Natural killer cell treated with Interleukin-12 subunit alpha and Interleukin-12 subunit beta and Interleukin-15 and Interleukin-18, amount 100 ng/mL, for 72 hours (primary cell): ENCODE data around the gene ZNF571. TPM values are rescaled to one million over a fixed set of nuclear protein-coding genes. Genes with fewer than 3 reads are reported as not detected.

ENCODE experiments used
- ATAC-seq, 2 donors: fragments of 150-1000 bp; cut with Tn5 transposase in 1 of 2; sonication (Bioruptor Pico), chemical (Tn5 transposase) in 1 of 2; 2 replicates each; pipeline ENCODE4 v1.10.0; 2021
- DNase-seq: peaks from one replicate; pipeline ENCODE4 v3.0.0; 2022; ENCODE audit warnings: low spot score
- H3K27ac Mint-ChIP-seq, 2 donors: 1 replicate in 1 of 2; 2 replicates in 1 of 2; pipeline ENCODE4 v1.8.0; 2022; ENCODE audit warnings: mixed read lengths in 2 of 2, mild to moderate bottlenecking in 1 of 2, moderate library complexity in 1 of 2
- H3K27me3 Mint-ChIP-seq, 2 donors: 1 replicate in 1 of 2; 2 replicates in 1 of 2; pipeline ENCODE4 v1.8.0; 2022; ENCODE audit warnings: mixed read lengths in 2 of 2
- H3K36me3 Mint-ChIP-seq: one replicate; pipeline ENCODE4 v1.8.0; 2022; ENCODE audit warnings: mixed read lengths
- H3K4me1 Mint-ChIP-seq, 2 donors: 1 replicate in 1 of 2; 2 replicates in 1 of 2; pipeline ENCODE4 v1.8.0; 2022; ENCODE audit warnings: low read depth in 2 of 2, mixed read lengths in 2 of 2, mild to moderate bottlenecking in 1 of 2
- H3K4me3 Mint-ChIP-seq: one replicate; pipeline ENCODE4 v1.8.0; 2022; ENCODE audit warnings: mixed read lengths
- H3K9me3 Mint-ChIP-seq: 2 replicates; pipeline ENCODE4 v1.8.0; 2022; ENCODE audit warnings: mixed read lengths
- total RNA-seq, 2 donors: library from RNA; stranded (reverse); gene quantifications; one replicate each; pipeline ENCODE4 v1.2.3, GENCODE V29; 2022

Gene ZNF571
- 1 to 10 TPM; 2.0 to 4.2 TPM for total RNA-seq

DNA sequence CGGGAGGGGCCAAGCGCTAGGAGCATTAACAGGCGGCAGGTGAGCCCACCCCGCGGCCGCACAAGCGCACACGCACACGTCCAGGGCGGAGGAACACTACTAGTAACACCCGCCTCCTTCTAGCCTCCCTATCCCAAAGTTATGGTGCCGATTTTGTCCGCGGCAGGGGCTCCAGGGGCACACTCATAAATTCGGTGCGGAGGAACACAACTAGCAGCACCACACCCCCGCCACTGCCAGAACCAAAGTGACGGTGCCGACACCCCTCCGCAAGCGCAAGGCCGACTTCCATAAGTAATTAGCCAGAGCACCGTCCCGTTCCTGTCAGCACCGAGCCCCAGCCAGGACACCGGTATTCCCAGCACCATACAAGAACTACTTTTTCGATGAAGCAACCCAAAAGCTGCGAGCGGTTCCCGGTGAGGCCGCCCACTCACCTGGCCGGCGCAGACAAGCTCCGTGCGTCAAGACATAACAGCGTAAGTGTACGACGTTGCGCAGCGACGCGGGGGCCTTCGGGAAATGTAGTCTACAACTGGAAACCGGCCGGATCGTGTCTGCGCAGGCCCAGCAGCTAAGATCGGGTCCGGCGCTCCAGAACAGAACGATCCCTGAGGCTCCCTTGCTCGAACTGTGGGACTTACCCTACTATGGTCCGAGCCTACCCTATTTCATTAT, at the start of gene ZNF571, which contains the start of gene ZNF540:
TSS of gene ZNF571 (minus strand) at position 489 of the 678 bp plus-strand sequence. CDS start 8,116 bp downstream, outside the sequence.
TSS of gene ZNF540 (plus strand) at position 573 of the 678 bp plus-strand sequence. CDS start 3,572 bp downstream, outside the sequence.
- Mint-ChIP-seq H3K4me3 (peak within 1 kb of the TSS; percentile 97), H3K4me1 (peaks cover 24 to 33% of the 10 kb centered on the region in 2 donors), H3K27ac (peak within 1 kb of the TSS; percentile 84 to 98), H3K27me3 (no peaks in the 10 kb centered on the region), H3K9me3 (peaks cover 4% of the 10 kb centered on the region), H3K36me3 (peaks cover 12% of the 10 kb centered on the region)
- ATAC-seq (peak; percentile 99), DNase-seq (peak; percentile 93)

DNA sequence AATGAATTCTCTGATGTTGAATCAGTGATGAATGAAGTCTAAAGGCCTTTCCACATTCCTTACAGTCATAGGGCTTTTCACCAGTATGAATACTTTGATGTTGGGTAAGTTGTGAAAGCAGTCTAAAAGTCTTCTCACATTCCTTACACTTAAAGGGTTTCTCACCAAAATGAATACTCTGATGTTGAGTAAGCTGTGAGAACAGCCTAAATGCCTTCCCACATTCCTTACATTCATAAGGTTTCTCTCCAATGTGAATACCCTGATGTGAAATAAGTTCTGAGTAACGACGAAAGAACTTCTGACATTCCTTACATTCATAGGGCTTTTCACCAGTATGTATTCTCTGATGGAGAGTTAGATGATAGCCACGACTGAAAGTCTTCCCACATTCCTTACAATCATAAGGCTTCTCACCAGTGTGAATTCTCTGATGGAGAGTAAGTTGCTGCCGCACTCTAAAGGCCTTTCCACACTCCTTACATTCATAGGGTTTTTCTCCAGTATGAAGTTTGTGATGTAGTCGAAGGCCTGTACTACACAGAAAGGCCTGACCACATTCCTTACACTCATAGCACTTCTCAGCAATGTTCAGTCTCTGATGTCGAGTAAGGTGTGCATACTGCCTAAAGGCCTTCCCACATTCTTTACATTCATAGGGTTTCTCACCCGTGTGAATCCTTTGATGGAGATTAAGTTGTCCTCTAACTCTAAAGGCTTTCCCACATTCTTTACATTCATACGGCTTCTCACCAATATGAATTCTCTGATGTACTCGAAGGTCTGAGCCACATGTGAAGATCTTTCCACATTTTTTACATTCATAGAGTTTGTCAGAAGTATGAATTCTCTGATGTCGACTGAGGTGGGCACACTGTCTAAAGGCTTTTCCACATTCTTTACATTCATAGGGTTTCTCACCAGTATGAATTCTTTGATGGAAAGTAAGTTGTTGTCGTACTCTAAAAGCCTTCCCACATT, 40.8 kb upstream of the ZNF571 start:
- Mint-ChIP-seq H3K27me3 (no peaks in the 10 kb centered on the region), H3K9me3 (peaks cover 28% of the 10 kb centered on the region), H3K4me1 (no peaks in the 10 kb centered on the region), H3K4me3 (no peak overlapping the region), H3K27ac (no peak overlapping the region), H3K36me3 (peaks cover 60% of the 10 kb centered on the region)
- ATAC-seq (no peak), DNase-seq (no peak)

DNA sequence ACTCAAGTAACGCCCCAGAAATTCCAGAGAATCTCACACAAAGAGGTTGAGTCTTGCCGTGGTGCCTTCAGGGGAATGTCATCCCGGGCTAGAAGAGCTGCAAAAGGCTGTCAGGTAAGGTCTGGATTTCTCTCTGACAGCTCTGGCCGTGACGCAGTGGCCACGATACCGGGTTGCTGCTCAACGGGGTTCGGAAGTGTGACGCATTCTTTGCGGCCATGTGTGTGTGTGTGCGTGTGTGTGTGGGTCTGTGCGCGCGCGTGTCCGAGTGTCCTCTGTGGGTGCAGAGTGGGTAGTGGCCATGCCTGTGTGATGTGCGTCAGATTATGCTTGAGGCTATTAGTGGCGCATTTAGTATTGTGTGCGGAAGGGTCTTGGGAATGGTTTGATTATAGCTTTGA, 390 bp upstream of the ZNF571 start:
- ATAC-seq = peak; percentile 59 to 71
- peaks cover 24 to 33% of the 10 kb centered on the region in 2 donors for H3K4me1 Mint-ChIP-seq
- H3K27me3 Mint-ChIP-seq = no peaks in the 10 kb centered on the region
- peak overlapping the region; percentile 97 for H3K4me3 Mint-ChIP-seq
- H3K9me3 Mint-ChIP-seq = peaks cover 4% of the 10 kb centered on the region
- H3K27ac Mint-ChIP-seq = peak overlapping the region; percentile 84 to 98
- peak; percentile 70 for DNase-seq
- peaks cover 12% of the 10 kb centered on the region for H3K36me3 Mint-ChIP-seq

DNA sequence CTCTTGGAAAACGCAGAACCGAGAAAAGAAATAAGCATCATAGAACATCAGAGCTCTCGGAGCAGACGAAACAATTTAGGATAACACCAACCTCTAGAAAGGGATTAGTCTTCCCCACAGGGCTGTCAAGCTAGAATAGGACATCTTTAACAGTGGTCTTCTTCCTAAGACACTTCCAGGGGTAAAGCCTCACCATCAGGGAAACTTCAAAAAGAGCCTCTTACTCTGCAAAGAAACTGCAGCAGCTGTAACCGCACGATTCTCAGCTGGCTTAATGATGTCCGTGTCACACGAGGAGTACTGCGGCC, 642 bp downstream of the ZNF571 start:
- H3K27ac Mint-ChIP-seq = peak overlapping the region; percentile 84 to 98
- ATAC-seq = no peak
- no peaks in the 10 kb centered on the region for H3K27me3 Mint-ChIP-seq
- peaks cover 24 to 33% of the 10 kb centered on the region in 2 donors for H3K4me1 Mint-ChIP-seq
- peaks cover 17% of the 10 kb centered on the region for H3K36me3 Mint-ChIP-seq
- peak overlapping the region; percentile 97 for H3K4me3 Mint-ChIP-seq
- H3K9me3 Mint-ChIP-seq = peaks cover 4% of the 10 kb centered on the region
- no peak for DNase-seq

DNA sequence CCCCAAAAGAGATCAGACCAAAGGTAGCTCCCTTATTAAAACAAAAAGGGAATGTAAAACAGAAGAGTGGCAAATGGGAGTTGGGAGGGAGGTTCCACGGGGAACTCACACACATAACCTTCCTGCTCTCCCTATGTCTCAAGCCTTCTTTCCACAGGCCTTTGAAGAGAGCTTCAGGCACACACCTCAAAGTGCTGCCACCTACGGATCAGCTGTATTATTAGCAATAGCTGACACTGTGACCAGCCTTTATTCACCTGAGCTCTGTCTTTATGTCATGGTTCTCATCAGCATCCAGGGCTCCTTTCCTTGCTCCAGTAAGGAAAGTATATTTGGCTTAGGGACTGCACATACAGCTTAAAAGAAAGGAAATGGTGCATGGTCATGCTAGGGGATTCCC, 11.3 kb downstream of the ZNF571 start:
- no peak overlapping the region for H3K27ac Mint-ChIP-seq
- H3K4me3 Mint-ChIP-seq = no peak overlapping the region
- ATAC-seq (no peak), DNase-seq (no peak)
- peaks cover 28% of the 10 kb centered on the region for H3K36me3 Mint-ChIP-seq
- H3K27me3 Mint-ChIP-seq = no peaks in the 10 kb centered on the region
- H3K9me3 Mint-ChIP-seq = peaks cover 9% of the 10 kb centered on the region
- no peaks in the 10 kb centered on the region for H3K4me1 Mint-ChIP-seq

DNA sequence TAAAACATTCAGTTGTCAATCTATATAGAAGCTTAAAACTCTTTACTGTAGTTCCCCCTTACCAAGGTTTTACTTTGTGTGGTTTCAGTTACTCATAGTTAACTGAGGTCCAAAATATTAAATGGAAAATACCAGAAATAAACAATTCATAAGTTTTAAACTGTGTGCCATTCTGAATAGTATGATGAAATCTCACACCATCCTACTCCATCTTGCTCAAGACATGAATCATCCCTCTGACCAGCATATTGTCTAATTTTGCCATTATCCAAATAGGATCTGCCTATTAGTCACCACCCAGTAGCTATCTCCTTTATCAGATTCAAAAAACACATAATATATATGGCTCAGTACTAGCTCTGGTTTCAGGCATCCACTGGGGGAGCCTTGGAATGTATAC, 22.4 kb downstream of the ZNF571 start:
- no peaks in the 10 kb centered on the region for H3K27me3 Mint-ChIP-seq
- H3K36me3 Mint-ChIP-seq = peaks cover 51% of the 10 kb centered on the region
- ATAC-seq (no peak), DNase-seq (no peak)
- peaks cover 30% of the 10 kb centered on the region for H3K9me3 Mint-ChIP-seq
- H3K4me1 Mint-ChIP-seq = no peaks in the 10 kb centered on the region
- H3K4me3 Mint-ChIP-seq = no peak overlapping the region
- H3K27ac Mint-ChIP-seq = no peak overlapping the region

DNA sequence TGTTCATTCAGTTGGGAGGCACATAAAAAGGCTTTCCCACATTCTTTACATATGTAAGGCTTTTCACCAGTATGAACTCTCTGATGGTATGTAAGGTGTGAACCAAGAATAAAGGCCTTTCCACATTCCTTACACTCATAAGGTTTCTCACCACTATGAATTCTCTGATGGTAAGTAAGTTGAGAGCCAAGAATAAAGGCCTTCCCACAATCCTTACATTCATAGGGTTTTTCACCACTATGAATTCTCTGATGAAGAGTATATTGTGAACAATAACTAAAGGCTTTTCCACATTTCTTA, 29.3 kb downstream of the ZNF571 start:
- Mint-ChIP-seq H3K27ac (no peak overlapping the region), H3K27me3 (no peaks in the 10 kb centered on the region), H3K9me3 (peaks cover 28% of the 10 kb centered on the region), H3K4me1 (no peaks in the 10 kb centered on the region), H3K36me3 (peaks cover 74% of the 10 kb centered on the region), H3K4me3 (no peak overlapping the region)
- ATAC-seq (no peak), DNase-seq (no peak)

DNA sequence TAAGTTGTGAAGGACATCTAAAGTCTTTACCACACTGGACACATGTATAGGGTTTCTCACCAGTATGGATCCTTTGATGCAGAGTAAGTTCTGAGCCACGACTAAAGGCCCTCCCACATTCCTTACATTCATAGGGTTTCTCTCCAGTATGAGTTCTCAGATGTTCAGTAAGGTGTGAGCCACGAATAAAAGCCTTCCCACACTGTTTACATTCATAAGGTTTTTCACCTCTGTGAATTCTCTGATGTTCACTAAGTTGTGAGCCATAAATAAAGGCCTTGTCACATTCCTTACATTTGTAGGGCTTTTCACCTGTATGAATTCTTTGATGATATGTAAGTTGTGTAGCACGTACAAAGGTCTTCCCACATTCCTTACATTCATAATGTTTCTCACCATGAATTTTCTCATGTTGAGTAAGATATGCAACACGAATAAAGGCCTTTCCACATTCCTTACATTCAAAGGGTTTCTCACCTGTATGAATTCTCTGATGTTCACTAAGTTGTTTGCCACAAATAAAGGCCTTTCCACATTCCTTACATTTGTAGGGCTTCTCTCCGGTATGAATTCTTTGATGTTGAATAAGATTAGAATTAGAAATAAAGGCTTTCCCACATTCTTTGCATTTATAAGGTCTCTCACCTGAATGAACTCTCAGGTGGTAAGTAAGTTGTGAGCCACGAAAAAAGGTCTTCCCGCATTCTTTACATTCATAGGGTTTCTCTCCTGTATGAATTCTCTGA, 29.8 kb downstream of the ZNF571 start:
- no peak for DNase-seq
- peaks cover 25% of the 10 kb centered on the region for H3K9me3 Mint-ChIP-seq
- no peaks in the 10 kb centered on the region for H3K27me3 Mint-ChIP-seq
- ATAC-seq = no peak
- H3K4me3 Mint-ChIP-seq = no peak overlapping the region
- H3K27ac Mint-ChIP-seq = no peak overlapping the region
- H3K36me3 Mint-ChIP-seq = peaks cover 69% of the 10 kb centered on the region
- H3K4me1 Mint-ChIP-seq = no peaks in the 10 kb centered on the region

DNA sequence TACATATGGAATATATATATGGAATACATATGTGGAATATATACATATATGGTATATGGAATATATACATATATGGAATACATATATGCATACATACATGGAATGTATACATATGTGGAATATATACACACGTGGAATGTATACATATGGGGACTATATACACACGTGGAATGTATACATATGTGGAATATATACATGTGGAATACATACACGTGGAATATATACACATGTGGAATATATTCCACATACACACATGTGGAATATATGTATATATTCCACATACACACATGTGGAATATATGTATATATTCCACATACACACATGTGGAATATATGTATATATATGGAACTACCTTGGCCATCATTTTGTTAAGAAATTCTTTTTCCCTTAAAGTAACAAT, 31.1 kb downstream of the ZNF571 start:
- H3K27ac Mint-ChIP-seq = no peak overlapping the region
- DNase-seq = no peak
- H3K4me3 Mint-ChIP-seq = no peak overlapping the region
- H3K9me3 Mint-ChIP-seq = peaks cover 23% of the 10 kb centered on the region
- no peaks in the 10 kb centered on the region for H3K27me3 Mint-ChIP-seq
- H3K36me3 Mint-ChIP-seq = peaks cover 71% of the 10 kb centered on the region
- no peaks in the 10 kb centered on the region for H3K4me1 Mint-ChIP-seq
- ATAC-seq = no peak

DNA sequence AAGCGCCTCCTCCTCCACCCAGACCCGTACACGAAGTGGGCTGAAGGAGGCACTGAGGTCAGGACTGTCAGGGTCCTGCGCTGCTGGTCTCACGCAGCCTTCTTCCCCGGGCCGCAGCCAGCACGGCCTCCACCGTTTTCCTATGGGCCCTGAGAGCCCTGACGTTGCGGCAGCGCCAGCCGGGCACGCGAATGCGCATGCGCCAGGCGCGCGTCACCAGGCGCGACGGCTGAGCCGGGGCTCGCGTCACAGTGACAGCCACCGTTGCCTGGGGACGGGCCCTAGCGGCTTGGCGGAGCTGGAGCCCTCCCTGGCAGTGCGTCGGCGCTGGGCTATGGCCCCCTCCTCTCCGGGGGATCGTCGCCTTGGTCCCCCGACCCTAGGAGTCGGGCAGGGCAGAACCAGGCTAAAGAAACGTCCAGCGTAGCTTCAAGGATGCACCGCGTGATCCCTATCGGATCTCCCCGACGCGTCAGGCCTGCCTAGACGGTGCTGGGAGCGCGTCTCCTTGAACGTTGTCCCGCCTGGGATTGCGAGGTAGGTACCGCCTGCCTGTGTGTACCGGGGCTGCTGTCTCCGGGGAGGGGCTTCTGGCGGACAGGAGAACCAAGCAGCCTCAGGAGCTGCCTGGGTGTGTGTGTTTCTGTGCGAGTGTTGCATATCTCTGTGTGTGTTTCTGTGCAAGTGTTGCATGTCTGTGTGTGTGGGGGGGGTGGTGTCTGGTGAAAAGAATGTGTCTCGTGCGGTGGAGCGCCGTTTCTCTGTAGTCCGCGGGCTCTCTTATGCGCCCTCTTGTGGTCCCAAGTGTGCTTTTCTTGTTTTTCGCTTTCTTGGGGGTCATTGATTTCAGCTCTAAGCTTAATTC, 43.2 kb downstream of the ZNF571 start:
- peaks cover 52% of the 10 kb centered on the region for H3K36me3 Mint-ChIP-seq
- H3K27me3 Mint-ChIP-seq = no peaks in the 10 kb centered on the region
- ATAC-seq = peak; percentile 63 to 89
- H3K4me3 Mint-ChIP-seq = peak overlapping the region; percentile 80
- H3K27ac Mint-ChIP-seq = peak overlapping the region in 1 of 2 donors; percentile 56
- peaks cover 0 to 7% of the 10 kb centered on the region in 2 donors for H3K4me1 Mint-ChIP-seq
- DNase-seq = peak; percentile 77
- peaks cover 29% of the 10 kb centered on the region for H3K9me3 Mint-ChIP-seq

DNA sequence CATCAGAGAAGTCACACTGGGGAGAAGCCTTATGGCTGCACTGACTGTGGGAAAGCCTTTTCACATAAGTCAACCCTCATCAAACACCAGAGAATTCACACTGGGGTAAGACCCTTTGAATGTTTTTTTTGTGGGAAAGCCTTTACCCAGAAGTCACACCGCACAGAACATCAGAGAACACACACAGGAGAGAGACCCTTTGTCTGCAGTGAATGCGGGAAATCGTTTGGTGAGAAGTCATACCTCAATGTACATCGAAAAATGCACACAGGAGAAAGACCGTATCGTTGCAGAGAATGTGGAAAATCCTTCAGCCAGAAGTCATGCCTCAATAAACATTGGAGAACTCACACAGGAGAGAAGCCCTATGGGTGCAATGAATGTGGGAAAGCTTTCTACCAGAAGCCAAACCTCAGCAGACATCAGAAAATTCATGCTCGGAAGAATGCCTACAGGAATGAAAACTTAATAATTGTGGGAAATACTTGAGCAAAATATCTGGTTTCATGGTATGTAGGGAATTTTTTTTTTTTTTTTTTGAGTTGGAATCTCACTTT, 57.1 kb downstream of the ZNF571 start:
- DNase-seq (no peak), ATAC-seq (no peak)
- Mint-ChIP-seq H3K36me3 (peaks cover 49% of the 10 kb centered on the region), H3K9me3 (peaks cover 30% of the 10 kb centered on the region), H3K27ac (no peak overlapping the region), H3K27me3 (no peaks in the 10 kb centered on the region), H3K4me1 (no peaks in the 10 kb centered on the region), H3K4me3 (no peak overlapping the region)

DNA sequence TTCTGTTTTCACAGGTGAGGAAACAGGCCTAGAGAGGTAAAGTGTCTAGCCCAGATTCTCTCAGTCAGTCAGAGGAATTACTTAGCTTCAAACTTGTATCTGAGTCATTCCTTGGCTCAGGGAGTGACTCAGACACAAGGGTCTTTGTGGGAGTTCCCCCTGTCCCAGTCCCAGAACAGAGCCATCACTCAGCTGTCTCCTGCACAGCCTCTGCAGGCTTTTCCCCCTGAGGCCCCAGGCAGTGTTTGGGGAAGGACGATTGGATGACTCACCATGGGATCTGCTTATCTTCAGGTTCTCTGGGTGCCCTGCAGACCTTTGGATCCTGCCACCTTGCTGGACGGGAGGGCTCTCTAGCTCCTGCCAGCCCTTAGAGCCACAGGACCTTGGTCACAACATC, 74.7 kb downstream of the ZNF571 start:
- H3K9me3 Mint-ChIP-seq = peaks cover 3% of the 10 kb centered on the region
- no peak overlapping the region for H3K27ac Mint-ChIP-seq
- H3K4me1 Mint-ChIP-seq = peaks cover 0 to 4% of the 10 kb centered on the region in 2 donors
- DNase-seq (no peak), ATAC-seq (peak in 1 of 2 donors; percentile 40)
- no peaks in the 10 kb centered on the region for H3K27me3 Mint-ChIP-seq
- H3K36me3 Mint-ChIP-seq = peaks cover 24% of the 10 kb centered on the region
- no peak overlapping the region for H3K4me3 Mint-ChIP-seq
